NOMO-1 treated with dmso at 0.1 percent for 144 hours (cell line): ENCODE data around the gene NAV2.
"Not testable (repeated sequence)": the region's sequence is repeated elsewhere in the genome, so short reads cannot be mapped to it uniquely, and the experiment has no call there.

Source experiments
- DNase-seq: peaks from one replicate; lab custom pipeline; 2025; ENCODE audit not compliant: unreplicated experiment; lab: John Stamatoyannopoulos, UW

Gene NAV2

GRCh38 chr11:19887842-19888241 is 175.2 kb downstream of the NAV2 start:
- DNase-seq, result no peak

- no peak for DNase-seq
Observed at GRCh38 chr11:19889531-19889930, 176.9 kb downstream of the NAV2 start.

DNA sequence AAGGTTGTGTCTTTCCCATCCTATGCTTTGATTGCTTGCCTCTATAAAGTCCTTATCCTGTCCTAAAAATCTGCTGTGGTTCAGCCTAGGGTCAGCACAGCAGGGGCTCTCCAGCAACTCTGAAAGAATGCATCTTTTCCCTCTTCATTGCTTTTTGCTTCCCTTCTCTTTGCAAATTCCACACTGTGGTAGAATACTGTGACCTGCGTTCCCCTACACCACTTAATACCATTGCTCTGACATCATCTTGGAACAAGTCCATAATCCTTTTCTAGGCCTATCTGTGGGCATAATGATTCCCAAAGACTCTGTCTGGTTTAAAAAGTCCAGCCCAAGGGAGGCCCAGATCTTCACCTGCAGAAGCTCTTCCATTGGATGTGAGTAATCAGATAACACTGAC is 177.7 kb downstream of the NAV2 start:
- DNase-seq, result no peak

- DNase-seq, result no peak
Observed at GRCh38 chr11:19891022-19891421, 178.4 kb downstream of the NAV2 start.

DNA sequence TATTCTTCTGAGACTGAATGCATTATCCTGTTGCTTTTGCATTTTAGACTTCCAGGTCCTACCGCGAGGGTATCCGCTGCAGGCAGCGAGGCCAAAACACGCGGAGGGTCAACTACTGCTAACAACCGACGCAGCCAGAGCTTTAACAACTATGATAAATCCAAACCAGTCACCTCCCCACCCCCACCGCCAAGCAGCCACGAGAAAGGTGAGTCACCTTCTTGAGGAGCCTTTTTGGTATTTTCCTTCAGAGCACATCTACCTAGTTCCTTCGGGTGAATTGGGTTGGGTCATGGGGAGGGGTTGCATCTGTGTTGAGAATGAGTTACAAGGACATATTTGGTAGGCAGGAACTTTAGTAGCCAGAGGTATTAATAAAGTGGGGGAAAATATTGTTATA is 179.8 kb downstream of the NAV2 start:
- no peak for DNase-seq

DNA sequence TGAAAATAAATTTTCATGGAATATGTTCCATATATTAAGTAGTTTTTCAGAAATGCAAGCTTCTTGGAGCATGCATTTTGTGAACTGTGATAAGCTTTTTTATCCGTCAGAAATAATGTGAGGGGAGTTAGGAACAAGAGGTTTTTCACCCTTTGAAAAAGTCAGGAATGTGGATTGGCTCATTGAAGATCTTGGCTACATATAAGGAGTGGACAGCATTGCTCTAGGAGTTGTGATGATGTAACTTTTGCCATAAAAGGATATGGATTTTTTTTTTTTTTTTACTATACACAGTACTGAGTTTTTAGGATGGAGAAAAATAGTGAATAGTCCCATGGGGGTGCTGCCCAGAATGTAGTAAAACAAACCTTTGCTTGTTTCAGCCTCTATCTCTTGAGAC is 180.2 kb downstream of the NAV2 start:
- DNase-seq, result no peak

DNA sequence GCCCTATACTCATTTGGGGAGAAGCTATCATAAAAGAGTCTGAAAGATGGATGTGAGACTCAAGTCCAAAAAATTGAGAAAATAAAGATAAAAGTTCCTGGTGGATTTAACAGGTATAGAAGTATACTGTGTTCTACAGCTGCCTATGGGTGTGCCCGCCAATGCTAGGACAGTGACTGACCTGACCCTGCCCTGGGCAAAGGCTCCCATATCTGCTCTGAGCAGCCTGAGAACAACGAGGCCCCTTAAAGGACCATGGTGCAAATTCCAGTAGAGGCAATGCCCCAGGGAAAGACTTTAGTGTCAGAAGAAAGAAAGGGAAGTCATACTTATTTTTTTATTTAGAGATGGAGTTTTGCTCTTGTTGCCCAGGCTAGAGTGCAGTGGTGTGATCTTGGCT is 181.8 kb downstream of the NAV2 start:
- DNase-seq, result no peak

DNA sequence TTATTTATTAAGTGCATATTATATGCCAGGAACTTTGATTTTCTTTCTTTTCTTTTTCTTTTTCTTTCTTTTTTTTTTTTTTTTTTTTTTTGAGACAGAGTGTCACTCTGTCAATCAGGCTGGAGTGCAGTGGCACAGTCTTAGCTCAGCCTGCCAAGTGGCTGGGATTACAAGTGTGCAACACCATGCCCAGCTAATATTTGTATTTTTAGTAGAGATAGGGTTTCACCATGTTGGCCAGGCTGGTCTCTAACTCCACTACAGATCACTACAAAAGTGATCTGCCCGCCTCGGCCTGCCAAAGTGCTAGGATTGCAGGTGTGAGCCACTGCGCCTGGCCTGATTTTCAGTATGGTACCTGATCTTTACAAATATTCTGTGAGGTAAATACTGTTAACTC is 182.4 kb downstream of the NAV2 start:
- not testable (repeated sequence) for DNase-seq

GRCh38 chr11:19895776-19896175 is 183.1 kb downstream of the NAV2 start:
- DNase-seq, result no peak

- peak; percentile 3 for DNase-seq
Observed at GRCh38 chr11:19903620-19904069, 191.0 kb downstream of the NAV2 start.

DNA sequence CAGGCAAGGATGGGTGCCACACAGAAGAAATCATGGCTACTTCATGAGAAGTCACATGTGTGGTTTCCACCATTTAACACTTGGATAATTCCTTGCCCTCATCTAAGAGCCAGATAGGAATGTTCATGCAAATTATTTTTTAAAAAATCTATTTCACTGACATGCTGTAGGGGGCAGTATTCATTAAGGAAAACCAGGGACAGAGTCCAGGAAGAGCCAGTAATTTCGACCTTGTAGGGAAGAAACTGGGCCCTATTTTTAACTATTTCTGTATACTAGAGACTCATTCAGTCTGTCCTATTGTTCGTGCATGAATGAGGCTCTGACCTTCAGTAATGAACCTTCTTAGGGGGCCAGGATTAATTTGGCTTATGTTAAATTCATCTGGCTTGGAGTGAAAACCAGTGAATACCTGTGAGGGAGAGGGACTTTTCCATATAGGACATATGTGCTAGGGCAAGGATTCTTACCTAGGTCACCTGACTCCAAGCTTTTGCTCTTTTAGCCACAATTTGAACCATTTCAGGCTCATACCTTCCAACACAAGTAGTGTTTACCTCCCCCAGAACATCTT is 192.7 kb downstream of the NAV2 start:
- DNase-seq, result no peak

GRCh38 chr11:19906126-19906525 is 193.5 kb downstream of the NAV2 start:
- DNase-seq, result no peak

DNA sequence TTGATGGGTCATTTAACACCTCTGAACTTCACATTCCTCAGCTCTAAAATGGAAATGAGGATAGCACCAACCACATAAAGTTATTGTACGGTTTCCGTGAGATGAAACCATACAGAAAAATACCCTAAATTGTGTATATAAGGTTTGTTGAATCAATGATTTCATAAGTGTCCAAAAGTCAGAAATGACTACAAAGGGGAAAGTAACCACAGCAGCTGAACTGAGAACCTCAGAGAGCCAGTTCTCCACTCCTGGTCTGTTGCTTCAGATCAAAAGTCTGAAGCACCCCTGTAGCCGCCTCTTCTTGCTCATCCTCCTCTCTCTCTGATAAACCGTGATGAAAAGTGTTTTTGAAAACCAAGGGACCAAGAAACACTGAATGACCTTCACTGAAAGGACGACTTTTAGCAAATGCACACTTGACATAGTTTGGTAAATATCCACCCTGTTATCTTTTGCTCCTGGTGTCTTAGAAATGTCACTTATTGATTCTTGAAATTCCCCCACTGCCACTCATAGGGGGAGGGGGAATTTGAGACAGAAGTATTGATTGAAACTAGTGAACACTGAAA is 194.5 kb downstream of the NAV2 start:
- DNase-seq, result no peak

- DNase-seq, result no peak
Observed at GRCh38 chr11:19907839-19908238, 195.2 kb downstream of the NAV2 start.

DNA sequence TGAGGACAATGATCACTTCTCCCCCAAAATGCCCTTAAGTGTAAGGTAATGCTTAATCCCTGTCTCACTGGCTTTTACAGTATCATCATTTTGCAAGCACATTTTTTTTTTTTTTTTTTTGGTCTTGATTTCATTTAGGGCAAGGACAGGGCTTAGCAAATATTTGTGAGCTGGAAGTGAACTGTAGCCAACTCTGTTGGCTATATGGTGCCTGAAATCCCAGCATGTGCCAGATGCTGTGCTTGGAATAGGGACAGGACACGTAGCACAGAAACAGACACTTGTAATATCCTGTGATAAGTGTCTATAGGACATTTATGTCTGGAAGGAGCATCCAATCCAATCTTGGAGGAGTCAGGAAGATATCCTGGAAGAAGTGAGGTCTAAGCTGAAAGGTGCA is 198.3 kb downstream of the NAV2 start:
- no peak for DNase-seq

DNA sequence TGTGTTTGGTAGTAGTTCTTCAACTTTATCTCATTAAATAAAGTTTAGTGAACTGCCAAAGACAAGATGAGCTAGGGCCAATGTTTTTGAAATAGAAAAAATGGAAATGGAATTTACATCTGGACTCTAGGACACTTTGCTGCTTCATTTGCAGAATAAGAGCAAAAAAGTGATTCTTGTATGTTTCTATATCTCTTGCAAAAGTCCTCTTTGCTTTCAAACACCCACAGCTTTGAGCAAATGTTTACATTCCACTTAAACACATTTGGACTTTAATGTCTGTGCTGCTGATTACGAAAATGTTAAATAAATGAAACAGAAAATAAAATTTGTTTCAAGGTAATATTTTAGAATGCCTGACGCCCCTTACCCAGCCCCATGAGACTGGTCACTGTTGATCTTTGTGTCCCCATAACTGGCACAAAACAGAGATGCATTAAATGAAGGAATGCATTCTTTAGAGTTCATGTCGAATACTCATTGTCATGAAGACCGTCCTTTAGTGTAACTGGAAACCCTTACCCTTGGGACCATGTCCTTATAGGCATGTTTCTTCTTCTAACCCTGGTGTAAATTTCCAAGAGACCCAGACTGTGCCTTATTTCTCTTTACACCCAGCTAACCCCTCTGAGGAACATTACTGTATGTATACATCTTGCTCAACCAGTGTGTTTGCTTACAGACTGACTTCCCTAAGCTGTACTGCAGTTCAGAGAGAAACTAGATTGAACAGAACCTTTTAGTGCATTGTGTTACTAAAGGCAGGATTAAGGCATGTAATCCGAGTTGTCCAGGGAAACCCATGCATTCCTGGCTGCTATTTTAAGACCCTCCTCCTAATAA is 199.7 kb downstream of the NAV2 start:
- no peak for DNase-seq

GRCh38 chr11:19912958-19913892 is 200.6 kb downstream of the NAV2 start:
- no peak for DNase-seq

- DNase-seq, result no peak
Observed at GRCh38 chr11:19913893-19914249, 201.2 kb downstream of the NAV2 start.

GRCh38 chr11:19915808-19916207 is 203.2 kb downstream of the NAV2 start:
- no peak for DNase-seq

- DNase-seq, result no peak
Observed at GRCh38 chr11:19917069-19917468, 204.4 kb downstream of the NAV2 start.

- no peak for DNase-seq
Observed at GRCh38 chr11:19918302-19919049, 205.8 kb downstream of the NAV2 start.
